ENCODE data around the gene DENND1A.

DNA sequence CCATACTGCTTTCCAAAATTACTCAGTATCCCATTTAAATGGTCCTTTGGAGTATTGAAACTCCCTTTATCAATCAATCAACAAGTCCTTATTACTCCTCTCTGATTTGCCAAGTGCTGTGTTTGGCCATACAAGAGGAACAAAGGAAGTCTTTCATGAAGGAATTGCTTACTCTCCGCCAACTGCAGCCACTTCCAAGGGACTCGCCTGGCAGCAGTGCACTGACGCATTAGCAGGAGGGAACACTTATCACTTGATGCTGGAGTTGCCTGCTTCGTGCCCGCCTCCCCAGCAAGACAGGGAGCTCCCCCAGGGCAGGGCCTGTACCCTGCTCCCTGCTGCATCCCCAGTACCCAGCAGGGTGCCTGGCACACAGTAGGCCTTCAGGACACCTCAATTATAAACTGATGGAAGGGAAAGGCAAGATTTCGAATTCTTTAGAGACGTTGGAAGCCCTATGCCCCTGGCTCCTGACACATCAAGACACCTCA, 476.1 kb downstream of the DENND1A start:
- TF ChIP-seq POLR2AphosphoS5 (IDR thresholded peaks at IDR 0.05; ENCODE audit: low read depth, low read length): no peak
- TF ChIP-seq TAF1 (IDR thresholded peaks at IDR 0.05; ENCODE audit: borderline replicate concordance, insufficient read depth, low read length): no peak

All from PFSK-1 (cell line).